CD14-positive monocyte (primary cell): Measurements from ENCODE around the gene NCOA4. TPM values are rescaled to one million over a fixed set of nuclear protein-coding genes. Genes with fewer than 3 reads are reported as not detected.

Source experiments
- DNase-seq, 3 donors: peaks; one replicate each; pipeline ENCODE4 v3.0.0-alpha.2; 2011 to 2022
- H2AFZ ChIP-seq: 2 replicates; pipeline ENCODE4 v1.6.0; 2012; ENCODE audit warnings: mild to moderate bottlenecking, low read depth, low read length, inconsistent platforms; ENCODE audit not compliant: insufficient read depth, poor library complexity, severe bottlenecking
- H3K27ac ChIP-seq, 2 donors: 1 replicate in 1 of 2; 2 replicates in 1 of 2; pipeline ENCODE4 v1.5.1; 2012 to 2013; ENCODE audit warnings: low read length in 2 of 2, control low read depth in 1 of 2, inconsistent platforms in 1 of 2, low read depth in 1 of 2, mild to moderate bottlenecking in 1 of 2
- H3K27me3 ChIP-seq, 2 donors: one replicate each; pipeline versions ENCODE4 v1.6.0 to v1.6.1; 2011 to 2013; ENCODE audit warnings: low read length in 2 of 2; ENCODE audit not compliant: control insufficient read depth in 2 of 2, insufficient read depth in 2 of 2
- H3K36me3 ChIP-seq, 2 donors: replicated peaks in 1 of 2; 1 replicate in 1 of 2; 2 replicates in 1 of 2; pipeline versions ENCODE4 v1.5.1 to v1.6.1; 2012 to 2013; ENCODE audit warnings: low read length in 2 of 2, control low read depth in 1 of 2, inconsistent platforms in 1 of 2, mild to moderate bottlenecking in 1 of 2; ENCODE audit not compliant: insufficient read depth in 2 of 2, control insufficient read depth in 1 of 2
- H3K4me1 ChIP-seq, 2 donors: 1 replicate in 1 of 2; 2 replicates in 1 of 2; pipeline versions ENCODE4 v1.5.1 to v1.6.1; 2012 to 2013; ENCODE audit warnings: low read length in 2 of 2, control low read depth in 1 of 2, inconsistent platforms in 1 of 2, mild to moderate bottlenecking in 1 of 2, moderate library complexity in 1 of 2; ENCODE audit not compliant: insufficient read depth in 2 of 2, control insufficient read depth in 1 of 2
- H3K4me2 ChIP-seq: replicated peaks from 2 replicates; pipeline ENCODE3; 2012; ENCODE audit warnings: low read length, moderate library complexity, mild to moderate bottlenecking; ENCODE audit not compliant: poor library complexity, severe bottlenecking; ENCODE audit errors: extremely low read depth
- H3K4me3 ChIP-seq, 3 experiments: fragments of 200-600 bp in 1 of 3; sonication (generic) in 1 of 3; replicated peaks in 1 of 3; 1 replicate in 2 of 3; 2 replicates in 1 of 3; pipeline ENCODE4 v1.5.1; 2011 to 2013; ENCODE audit warnings: low read length in 3 of 3, mild to moderate bottlenecking in 3 of 3, control low read depth in 2 of 3, low read depth in 2 of 3, inconsistent platforms in 1 of 3, moderate library complexity in 1 of 3
- H3K79me2 ChIP-seq: 2 replicates; pipeline ENCODE4 v1.6.0; 2012; ENCODE audit warnings: mild to moderate bottlenecking, control low read depth, inconsistent platforms, low read length, moderate library complexity; ENCODE audit not compliant: insufficient read depth
- H3K9ac ChIP-seq: 2 replicates; pipeline ENCODE4 v1.6.0; 2017; ENCODE audit warnings: low read length, mild to moderate bottlenecking; ENCODE audit not compliant: insufficient read depth, poor library complexity, severe bottlenecking
- H3K9me3 ChIP-seq, 2 donors: replicated peaks in 1 of 2; 1 replicate in 1 of 2; 2 replicates in 1 of 2; pipeline versions ENCODE4 v1.5.1 to v1.6.1; 2012 to 2013; ENCODE audit warnings: low read length in 2 of 2, control low read depth in 1 of 2; ENCODE audit not compliant: control insufficient read depth in 1 of 2, insufficient read depth in 1 of 2
- H4K20me1 ChIP-seq: 2 replicates; pipeline ENCODE4 v1.6.0; 2012; ENCODE audit warnings: mild to moderate bottlenecking, low read length, control low read depth, moderate library complexity; ENCODE audit not compliant: insufficient read depth
- H3K27ac Mint-ChIP-seq, 7 donors: one replicate each; pipeline ENCODE4 v1.8.0; 2020; ENCODE audit warnings: mild to moderate bottlenecking in 7 of 7, mixed read lengths in 7 of 7, moderate library complexity in 6 of 7, inconsistent platforms in 2 of 7
- H3K27me3 Mint-ChIP-seq, 3 donors: one replicate each; pipeline ENCODE4 v1.8.0; 2021 to 2022; ENCODE audit warnings: low read depth in 3 of 3, mild to moderate bottlenecking in 3 of 3, mixed read lengths in 3 of 3, moderate library complexity in 3 of 3, inconsistent platforms in 1 of 3
- H3K36me3 Mint-ChIP-seq, 2 donors: one replicate each; pipeline ENCODE4 v1.8.0; 2020; ENCODE audit warnings: mixed read lengths in 2 of 2, inconsistent platforms in 1 of 2, mild to moderate bottlenecking in 1 of 2
- H3K4me1 Mint-ChIP-seq: one replicate; pipeline ENCODE4 v1.8.0; 2020; ENCODE audit warnings: mild to moderate bottlenecking, mixed read lengths
- H3K4me3 Mint-ChIP-seq, 2 donors: one replicate each; pipeline ENCODE4 v1.8.0; 2020; ENCODE audit warnings: mild to moderate bottlenecking in 2 of 2, mixed read lengths in 2 of 2, moderate library complexity in 1 of 2
- H3K9me3 Mint-ChIP-seq, 7 donors: one replicate each; pipeline ENCODE4 v1.8.0; 2020 to 2022; ENCODE audit warnings: mixed read lengths in 7 of 7, mild to moderate bottlenecking in 6 of 7, moderate library complexity in 6 of 7, inconsistent platforms in 2 of 7
- WGBS: methylation state at CpG from one replicate; pipeline ENCODE4 v1.1.5; 2013; ENCODE audit warnings: missing lambda C conversion rate; ENCODE audit not compliant: insufficient coverage; 5-methylcytosine and 5-hydroxymethylcytosine counted together
- intact Hi-C, 2 donors: fragments of 100-400 bp; cut with micrococcal nuclease; formaldehyde crosslinking; loops; one replicate each; pipeline versions ENCODE4 v1.15.0 to v1.15.1; 2023
- polyA plus RNA-seq, 3 donors: library from polyadenylated mRNA; depleted of rRNA in 1 of 3; unstranded in 2 of 3; stranded (reverse) in 1 of 3; fragments of 300-500 nt in 2 of 3; fragments of >200 nt in 1 of 3; fragmentation: Illumina TruSeq in 2 of 3; gene quantifications; 1 replicate in 2 of 3; 2 replicates in 1 of 3; pipeline ENCODE4 v1.2.3, GENCODE V29; 2012 to 2021
- TF ChIP-seq, protein P1 (sequence below): fragments of 200-600 bp; IDR thresholded peaks from one replicate; pipeline ENCODE4 v1.8.0; 2022; ENCODE audit warnings: antibody characterized with exemption, mild to moderate bottlenecking

NCOA4 gene
- polyA plus RNA-seq, 3 donors, result 161 to 853 (median 784) TPM

DNA sequence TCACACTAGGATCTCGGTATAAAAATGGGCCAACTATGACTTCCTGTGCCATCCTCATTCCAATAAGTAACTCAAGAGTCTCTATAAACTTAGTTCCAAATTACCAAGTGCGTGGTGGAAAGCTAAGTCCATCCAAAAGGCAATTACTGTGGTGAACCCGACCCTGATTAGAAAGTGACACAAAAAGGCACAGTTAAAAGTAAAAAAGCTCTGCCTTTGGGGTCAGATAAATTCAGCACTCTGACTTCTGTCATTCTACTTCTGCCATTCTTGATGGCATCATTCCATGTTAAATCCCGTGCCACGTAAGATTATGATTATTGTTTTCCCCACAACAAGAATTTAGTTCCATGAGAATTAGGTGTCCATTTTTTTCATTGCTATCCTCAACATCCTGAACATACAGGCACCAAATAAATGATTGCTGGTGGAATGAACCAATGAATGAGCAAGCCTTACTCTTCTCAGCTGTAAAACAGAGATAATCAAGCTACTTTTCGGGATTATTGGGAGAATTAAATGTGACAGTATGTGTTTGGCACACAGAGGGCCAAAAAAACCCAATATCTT is 877 bp downstream of the NCOA4 start:
- Histone ChIP-seq H4K20me1 (peaks cover 54% of the 10 kb centered on the region), H3K79me2 (peaks cover 59% of the 10 kb centered on the region), H3K4me2 (peak overlapping the region; percentile 94), H3K4me1 (peaks cover 37 to 64% of the 10 kb centered on the region in 2 donors), H3K27ac (peak overlapping the region; percentile 87 to 92), H3K9ac (peak overlapping the region; percentile 98), H2AFZ (peak overlapping the region; percentile 92), H3K4me3 (peak overlapping the region; percentile 55 to 91 (median 67)), H3K9me3 (no peaks in the 10 kb centered on the region), H3K27me3 (no peaks in the 10 kb centered on the region), H3K36me3 (peaks cover 0 to 27% of the 10 kb centered on the region in 2 donors)
- TF ChIP-seq, protein P1, sequence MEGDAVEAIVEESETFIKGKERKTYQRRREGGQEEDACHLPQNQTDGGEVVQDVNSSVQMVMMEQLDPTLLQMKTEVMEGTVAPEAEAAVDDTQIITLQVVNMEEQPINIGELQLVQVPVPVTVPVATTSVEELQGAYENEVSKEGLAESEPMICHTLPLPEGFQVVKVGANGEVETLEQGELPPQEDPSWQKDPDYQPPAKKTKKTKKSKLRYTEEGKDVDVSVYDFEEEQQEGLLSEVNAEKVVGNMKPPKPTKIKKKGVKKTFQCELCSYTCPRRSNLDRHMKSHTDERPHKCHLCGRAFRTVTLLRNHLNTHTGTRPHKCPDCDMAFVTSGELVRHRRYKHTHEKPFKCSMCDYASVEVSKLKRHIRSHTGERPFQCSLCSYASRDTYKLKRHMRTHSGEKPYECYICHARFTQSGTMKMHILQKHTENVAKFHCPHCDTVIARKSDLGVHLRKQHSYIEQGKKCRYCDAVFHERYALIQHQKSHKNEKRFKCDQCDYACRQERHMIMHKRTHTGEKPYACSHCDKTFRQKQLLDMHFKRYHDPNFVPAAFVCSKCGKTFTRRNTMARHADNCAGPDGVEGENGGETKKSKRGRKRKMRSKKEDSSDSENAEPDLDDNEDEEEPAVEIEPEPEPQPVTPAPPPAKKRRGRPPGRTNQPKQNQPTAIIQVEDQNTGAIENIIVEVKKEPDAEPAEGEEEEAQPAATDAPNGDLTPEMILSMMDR, result no peak
- Mint-ChIP-seq H3K9me3 (no peaks in the 10 kb centered on the region), H3K27ac (peak overlapping the region; percentile 92 to 98 (median 96)), H3K36me3 (peaks cover 7 to 15% of the 10 kb centered on the region in 2 donors), H3K27me3 (no peaks in the 10 kb centered on the region), H3K4me3 (peak overlapping the region; percentile 87 to 92), H3K4me1 (peaks cover 58% of the 10 kb centered on the region)
- 28% methylated on average over 2 of the region's 6 CpGs for WGBS
- DNase-seq, result no peak
- intact Hi-C loops, result loop anchor here (5.0 to 10.0 kb wide), 2 partner anchors 57 to 1065 kb away; partner anchors contain the start of gene TIMM23 (in 1 of the 2)

DNA sequence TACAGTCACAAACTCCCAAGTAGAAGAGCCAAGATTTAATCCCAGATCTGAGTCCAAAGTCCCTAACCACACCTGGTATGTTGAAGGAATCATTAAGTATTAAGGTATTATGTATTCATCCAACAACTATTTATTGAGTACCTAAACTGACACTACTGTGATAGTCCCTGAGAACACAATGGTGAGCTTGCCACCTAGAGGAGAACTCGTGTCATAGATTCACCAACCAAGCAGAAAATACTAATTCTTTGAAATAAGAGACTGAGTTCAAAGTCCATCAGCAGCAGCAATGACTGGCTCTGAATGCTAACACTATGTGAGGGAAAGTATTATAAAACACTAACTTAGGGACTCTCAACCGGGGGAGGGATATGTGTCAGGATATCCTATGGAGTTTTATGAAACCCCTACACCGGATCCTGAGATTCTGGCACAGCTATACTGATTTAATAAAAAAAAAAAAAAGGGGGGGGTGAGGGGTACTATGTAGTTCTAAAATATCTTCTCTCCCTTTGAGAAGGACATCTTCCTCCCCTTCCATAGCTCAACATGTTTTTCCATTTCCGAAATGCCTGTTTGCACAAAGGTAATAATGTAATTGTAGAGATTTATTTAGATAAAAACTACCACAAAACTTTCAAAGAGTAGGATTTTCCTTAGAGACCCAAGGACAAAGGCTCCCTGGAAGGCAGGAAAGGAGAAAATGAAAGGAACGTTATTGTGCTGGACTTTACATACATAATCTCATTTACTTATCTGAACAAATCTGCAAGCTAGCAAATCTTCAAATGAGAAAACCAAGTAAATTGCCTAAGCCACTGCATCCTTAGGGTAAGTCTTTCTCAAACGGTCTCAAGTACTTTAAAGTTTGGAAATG is 1.6 kb downstream of the NCOA4 start:
- no peaks in the 10 kb centered on the region for H3K9me3 ChIP-seq
- no peaks in the 10 kb centered on the region for H3K27me3 ChIP-seq
- H3K4me3 ChIP-seq, result peak overlapping the region in 2 of 3 experiments; percentile 55 to 91
- H4K20me1 ChIP-seq, result peaks cover 61% of the 10 kb centered on the region
- H3K4me2 ChIP-seq, result peak overlapping the region; percentile 94
- H2AFZ ChIP-seq, result peak overlapping the region; percentile 92
- Mint-ChIP-seq H3K27ac (peak overlapping the region; percentile 29 to 98 (median 96)), H3K36me3 (peaks cover 7 to 15% of the 10 kb centered on the region in 2 donors), H3K27me3 (no peaks in the 10 kb centered on the region), H3K4me3 (peak overlapping the region; percentile 31 to 87), H3K9me3 (no peaks in the 10 kb centered on the region), H3K4me1 (peaks cover 65% of the 10 kb centered on the region)
- TF ChIP-seq, protein P1, result peak; percentile 80
- peaks cover 40 to 71% of the 10 kb centered on the region in 2 donors for H3K4me1 ChIP-seq
- peak overlapping the region in 1 of 2 donors; percentile 92 for H3K27ac ChIP-seq
- WGBS, result no CpG with 5 or more reads among the region's 6 CpGs
- peaks cover 0 to 27% of the 10 kb centered on the region in 2 donors for H3K36me3 ChIP-seq
- peak overlapping the region; percentile 98 for H3K9ac ChIP-seq
- intact Hi-C loops, result loop anchor here in 1 of 2 donors (10.0 kb wide), 1 partner anchor 1064 kb away; no protein-coding TSS in a partner anchor
- H3K79me2 ChIP-seq, result peaks cover 66% of the 10 kb centered on the region
- DNase-seq, result peak; percentile 49 to 77 (median 70)
